Right ventricle myocardium superior (tissue), 1 donor: ENCODE results near the gene EPC2. TPM values are rescaled to one million over a fixed set of nuclear protein-coding genes. Genes with fewer than 3 reads are reported as not detected.

Experiments
- ATAC-seq: fragments of 200-7000 bp; cut with Tn5 transposase; one replicate; pipeline ENCODE4 v1.9.1; 2020; ENCODE audit warnings: mild to moderate bottlenecking; ENCODE audit not compliant: poor library complexity
- DNase-seq: peaks from one replicate; pipeline ENCODE4 v3.0.0-alpha.2; 2020
- intact Hi-C: fragments of 100-400 bp; cut with DNase I; formaldehyde crosslinking; loops from one replicate; pipeline ENCODE4 v1.11.2; 2022
- total RNA-seq: library from RNA; stranded (reverse); fragmentation: NEBNext Ultra II Directional; extraction: Animal tissue kit (Norgen Biotek cat#: 25700); gene quantifications from one replicate; pipeline ENCODE4 v1.2.1, GENCODE V29; 2021
- donor health status: DM: no; HTN: yes; CAD: no; lungs with severe emphysema.

Gene EPC2
- total RNA-seq, 1 donor from 2014 or later: 18.5 TPM

DNA sequence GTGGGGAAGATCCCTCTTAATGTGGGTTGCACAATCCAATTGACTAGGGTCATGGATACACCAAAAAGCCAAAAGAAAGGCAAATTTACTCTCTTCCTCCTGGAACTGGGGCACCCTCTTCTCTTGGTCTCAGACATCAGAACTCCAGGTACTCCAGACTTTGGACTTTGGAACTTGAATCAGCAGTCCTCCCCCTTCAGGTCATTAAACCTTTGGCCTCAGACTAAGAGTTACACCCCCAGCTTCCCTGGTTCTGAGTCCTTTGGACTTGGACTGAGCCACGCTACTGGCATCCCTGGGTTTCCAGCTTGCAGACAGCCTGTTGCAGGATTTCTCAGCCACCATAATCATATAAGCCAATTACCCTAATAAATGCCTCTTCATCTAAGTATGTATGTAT, 179.6 kb downstream of the EPC2 start:
- intact Hi-C loops: no loop called here
- no peak for DNase-seq
- ATAC-seq: no peak

GRCh38 chr2:148826791-148827190, 182.2 kb downstream of the EPC2 start:
- intact Hi-C loops: no loop called here
- ATAC-seq (no peak), DNase-seq (no peak)

DNA sequence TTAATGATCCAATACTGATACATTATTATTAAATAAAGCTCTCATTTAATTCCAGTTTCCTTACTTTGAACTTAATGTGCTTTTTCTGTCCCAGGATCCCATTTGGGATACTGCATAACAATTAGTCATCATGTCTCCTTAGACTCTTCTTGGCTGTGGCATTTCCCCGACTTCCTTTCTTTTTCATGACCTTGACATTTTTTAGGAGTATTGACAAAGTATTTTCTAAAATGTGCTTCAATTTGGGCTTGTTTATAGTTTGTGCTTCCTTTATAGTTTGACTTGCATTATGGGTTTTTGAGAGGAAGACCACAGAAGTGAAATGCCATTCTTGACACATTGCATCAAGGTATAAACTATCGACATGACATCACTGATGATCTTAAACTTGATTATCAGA, 184.4 kb downstream of the EPC2 start:
- DNase-seq (no peak), ATAC-seq (no peak)
- intact Hi-C loops: no loop called here

DNA sequence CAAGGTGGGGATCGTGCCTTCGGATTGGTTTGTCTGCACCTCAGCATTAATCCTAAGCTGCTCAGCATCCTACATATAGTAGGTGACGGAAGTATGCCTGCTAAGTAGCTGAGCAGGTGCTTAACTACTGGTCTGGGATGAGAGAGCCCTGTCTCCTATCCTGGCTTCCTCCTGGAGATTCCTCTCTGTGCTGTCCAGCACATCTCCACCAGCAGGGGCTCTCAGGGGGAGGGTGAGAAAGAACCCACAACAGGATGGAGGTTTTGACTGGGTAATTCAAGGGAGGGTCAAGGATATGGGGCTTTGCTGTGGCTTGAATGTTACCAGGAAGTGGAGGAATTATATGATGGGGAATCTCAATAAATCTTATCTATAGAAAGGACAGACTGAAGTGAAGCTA, 185.1 kb downstream of the EPC2 start:
- DNase-seq: no peak
- intact Hi-C loops: no loop called here
- no peak for ATAC-seq

GRCh38 chr2:148832637-148833036, 188.1 kb downstream of the EPC2 start:
- ATAC-seq (no peak), DNase-seq (no peak)
- intact Hi-C loops: no loop called here

Other genes starting within 250 kb of the EPC2 start
- 1.2 TPM for gene KIF5C, start 230.5 kb downstream of the EPC2 start, total RNA-seq